Measurements from ENCODE around the gene DLG2.

DLG2 gene

DNA sequence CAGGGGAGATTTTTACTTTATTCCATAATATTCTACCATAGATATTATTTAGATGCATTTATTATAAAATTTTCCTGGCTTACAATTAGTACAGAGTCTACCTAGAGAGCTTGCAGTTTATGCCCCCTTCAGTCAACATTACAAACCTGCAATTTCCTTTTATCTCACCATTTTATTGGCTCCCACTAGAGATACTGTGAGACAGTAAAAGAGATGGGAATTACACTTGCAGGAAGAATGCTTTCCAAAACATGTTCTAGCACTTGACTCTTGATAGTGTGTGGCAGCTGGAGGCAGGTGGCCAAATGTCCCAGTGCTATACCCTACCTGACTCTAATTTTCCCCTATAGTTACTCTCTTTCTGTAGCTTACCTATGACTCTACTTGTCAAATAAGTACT is 863.2 kb downstream of the DLG2 start:
- no peak for DNase-seq (ENCODE audit: low spot score)

DNA sequence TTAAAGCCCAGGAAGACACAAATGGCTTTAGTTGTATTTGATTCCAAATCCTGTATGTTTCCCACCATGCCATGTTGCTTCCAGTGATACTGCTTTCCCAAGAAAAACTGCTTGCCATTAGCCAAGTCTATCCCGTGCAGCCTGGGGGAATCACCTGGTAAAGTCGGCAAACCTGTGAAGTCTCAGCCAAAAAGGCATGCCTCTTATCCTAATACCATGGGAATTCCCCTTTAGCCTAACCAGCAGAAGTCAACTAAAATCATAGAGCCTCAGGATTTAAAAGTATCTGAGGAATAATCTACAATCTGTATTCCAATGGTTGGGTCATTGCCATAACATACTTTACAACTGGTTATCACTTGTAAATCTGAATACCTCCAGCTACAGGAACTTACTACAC is 869.4 kb downstream of the DLG2 start:
- DNase-seq (ENCODE audit: low spot score): no peak

DNA sequence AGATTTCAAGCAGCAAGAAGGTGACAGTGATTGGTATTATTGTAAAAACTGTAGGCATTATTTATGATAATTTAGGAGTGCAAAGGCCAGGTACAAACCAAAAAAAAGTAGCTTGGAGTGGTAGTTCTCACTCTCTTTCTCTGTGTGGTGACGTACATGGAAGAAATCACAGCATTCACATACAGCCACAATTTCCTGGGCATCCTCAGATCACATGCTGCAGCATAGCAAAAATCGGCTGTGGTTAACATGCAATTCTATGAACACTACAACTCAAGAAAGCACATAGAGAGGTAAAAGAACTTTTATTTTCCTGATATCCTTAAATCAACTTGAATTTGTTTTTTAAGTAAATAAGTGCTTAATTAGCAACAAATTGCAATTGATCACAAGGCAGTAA is 875.8 kb downstream of the DLG2 start:
- no peak for DNase-seq (ENCODE audit: low spot score)

DNA sequence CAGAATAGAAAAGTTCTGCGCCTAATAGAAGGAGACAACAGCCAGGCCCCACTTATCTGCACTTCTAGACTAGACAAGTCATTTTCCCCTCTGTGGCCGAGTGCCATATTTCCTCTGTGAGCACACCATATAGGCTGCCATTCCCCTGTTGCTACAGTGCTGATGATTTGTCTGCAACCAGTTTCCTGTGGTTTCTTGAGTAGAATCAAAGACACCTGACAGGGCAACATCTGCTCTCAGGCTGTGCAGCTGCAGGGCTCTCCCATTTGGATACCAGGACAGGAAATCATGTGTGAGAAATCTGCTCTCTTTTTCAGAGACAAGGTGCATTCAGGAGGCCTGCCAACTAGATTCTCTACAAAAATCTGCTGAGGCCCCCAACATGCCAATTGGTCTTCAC is 879.3 kb downstream of the DLG2 start:
- no peak for DNase-seq (ENCODE audit: low spot score)

DNA sequence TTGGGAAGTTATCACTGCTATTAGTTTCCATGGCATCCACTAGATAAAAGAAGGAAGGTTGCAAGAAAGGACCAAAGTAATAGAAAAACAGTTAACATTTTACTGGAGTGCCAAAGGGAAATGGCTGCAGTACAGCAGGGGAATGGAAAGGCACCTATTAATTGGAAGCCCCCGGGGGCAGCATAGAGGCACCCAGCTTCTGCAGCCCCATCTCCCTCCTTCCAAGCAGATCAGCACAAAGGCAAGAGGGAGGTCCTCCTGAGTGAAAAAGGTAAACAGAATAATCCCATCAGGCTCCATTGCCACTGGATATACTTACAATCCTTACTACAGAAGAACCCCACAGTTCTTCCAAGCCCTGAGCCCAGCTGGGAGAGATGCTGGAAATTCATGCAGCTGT is 887.1 kb downstream of the DLG2 start:
- DNase-seq (ENCODE audit: low spot score): no peak

DNA sequence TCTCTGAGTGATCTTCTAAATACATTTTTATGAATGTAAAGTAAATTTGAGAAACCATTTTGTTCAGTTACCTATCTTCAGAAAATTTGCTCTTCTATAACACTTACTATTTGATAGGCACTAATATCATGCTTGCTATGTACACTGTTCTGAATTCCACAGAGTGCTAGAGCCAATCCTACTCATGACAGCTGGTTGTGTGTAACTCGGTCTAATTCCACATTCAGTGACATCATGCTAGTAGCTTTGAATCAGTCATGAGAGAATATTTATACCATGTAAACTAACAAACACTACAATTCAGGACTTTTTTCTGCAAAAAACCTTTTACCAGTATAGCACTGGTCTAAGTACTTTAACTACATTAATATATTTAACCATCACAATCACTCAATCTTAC is 902.9 kb downstream of the DLG2 start:
- no peak for DNase-seq (ENCODE audit: low spot score)

DNA sequence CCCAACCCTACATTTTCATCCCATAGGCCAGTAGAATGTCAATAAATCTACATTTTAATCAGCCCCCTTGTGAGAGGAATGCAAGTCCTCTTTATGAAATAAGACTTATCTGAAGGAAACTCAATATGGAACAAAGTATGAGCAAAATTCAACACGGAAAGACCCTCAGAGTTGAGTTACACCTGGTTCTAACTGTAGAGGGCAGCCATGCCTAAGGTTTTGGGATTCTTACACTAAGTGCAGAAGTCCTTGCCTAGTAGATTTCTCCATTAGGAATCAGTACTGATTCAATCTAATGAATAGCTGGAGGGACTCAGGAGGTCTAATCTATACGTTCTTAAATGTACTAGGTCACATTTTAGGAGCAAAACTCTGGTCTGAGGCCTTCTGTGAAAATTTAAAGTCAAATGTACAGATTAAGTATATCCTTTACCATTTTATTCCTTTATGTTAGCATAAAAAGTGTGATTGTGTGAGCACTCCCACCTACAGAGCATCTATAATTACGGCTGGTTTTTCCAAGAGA is 904.5 kb downstream of the DLG2 start:
- DNase-seq (ENCODE audit: low spot score): no peak

DNA sequence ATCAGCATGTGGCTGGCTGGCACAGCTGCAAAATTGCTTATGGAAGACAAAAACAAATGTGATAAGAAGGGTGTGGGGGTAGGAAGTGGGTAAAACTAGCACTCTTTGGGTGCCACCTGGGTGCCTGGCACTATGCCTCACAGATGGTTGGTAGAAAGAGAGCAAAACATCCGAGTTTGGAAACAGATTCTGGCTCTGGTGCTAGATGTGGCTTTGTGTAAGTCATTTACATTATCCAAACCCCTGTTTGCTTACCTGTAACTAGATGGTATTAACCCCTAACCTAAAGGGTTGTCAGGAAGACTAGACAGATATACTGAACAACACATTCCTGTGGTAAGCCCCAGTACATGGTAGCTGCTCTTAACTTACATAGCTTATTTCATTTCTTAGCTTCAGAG is 905.6 kb downstream of the DLG2 start:
- DNase-seq (ENCODE audit: low spot score): no peak

DNA sequence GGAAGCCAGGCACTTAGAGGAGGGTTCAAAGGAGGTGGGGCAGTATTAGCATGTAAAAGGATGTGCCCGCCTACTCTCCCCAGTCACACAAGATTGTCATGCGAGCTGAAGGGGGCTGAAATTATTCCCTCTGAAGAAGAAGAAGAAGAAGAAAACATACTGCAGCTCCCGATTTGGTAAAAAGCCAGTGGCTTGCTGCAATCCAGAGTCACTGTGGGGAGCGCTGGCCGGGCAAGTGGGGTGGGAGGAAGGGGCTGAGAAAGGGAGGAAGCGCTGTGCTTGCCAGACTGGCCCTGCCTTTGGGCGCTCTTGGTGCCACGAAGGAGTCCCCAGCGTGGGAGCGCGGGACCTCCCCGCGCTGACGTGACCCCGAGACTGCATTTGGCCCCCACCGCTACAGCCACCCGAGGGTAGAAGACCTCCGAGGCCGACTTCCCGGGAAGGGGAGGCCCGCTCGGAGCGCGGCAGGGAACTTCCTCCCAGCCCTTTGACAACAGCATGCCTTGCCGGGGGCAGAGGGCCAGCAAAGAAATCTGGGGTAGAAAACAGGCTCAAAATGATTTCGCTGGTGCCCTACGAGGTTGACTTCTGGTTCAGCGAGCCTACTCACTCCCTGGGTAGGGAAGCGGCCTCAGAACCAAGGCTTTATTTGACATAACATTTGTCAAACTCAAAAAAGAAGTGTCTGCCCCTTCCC is 906.3 kb downstream of the DLG2 start:
- DNase-seq (ENCODE audit: low spot score): peak; percentile 67

DNA sequence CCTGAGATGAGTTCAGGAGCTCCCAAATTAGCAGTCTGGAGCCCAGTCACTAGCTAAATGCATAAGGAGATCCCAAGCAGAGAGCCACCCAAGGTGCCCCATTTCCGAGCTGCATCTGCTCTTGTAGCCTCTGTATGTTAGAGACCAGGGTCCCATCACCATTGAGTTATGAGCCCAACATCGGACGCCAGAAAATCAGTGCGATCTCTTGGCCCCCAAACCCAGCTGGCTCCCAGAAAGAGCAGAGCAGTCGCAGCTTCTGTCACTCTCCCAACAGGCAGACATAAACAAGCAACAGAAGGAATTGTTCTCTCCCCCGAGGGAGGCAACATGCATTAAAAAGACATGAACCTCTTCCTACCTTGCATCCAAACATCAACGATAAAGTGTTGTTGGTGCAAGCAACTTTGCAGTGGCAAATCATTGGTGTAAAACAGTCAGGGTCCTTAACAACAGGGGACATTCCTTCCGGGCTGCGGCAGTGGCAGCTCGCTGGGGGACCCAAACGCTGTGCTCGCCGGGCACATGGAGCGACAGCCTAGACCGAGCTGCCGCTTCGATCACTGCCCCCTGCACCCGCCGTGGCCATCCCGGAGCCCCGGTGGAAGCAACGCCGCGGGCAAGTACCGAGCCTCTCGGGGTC is 907.1 kb downstream of the DLG2 start:
- DNase-seq (ENCODE audit: low spot score): peak; percentile 51

DNA sequence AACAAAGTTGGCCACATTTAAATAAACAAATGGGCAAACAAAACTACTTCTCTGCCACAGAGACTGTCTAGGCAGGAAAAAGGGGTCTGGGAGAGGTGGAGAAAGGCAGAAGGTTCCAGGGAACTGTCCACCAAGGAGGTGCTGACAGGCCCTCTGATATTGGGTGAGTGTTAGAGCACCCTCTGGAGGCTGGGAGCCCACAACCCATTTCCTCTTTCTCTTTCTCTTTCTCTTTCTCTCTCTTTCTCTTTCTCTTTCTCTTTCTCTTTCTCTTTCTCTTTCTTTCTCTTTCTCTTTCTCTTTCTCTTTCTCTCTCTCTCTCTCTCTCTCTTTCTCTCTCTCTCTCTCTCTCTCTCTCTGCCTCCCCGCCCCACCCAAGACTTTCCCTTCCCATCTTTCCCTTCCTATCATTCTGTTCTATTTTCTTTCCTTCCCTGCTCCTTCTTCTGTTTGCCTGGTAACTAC is 912.8 kb downstream of the DLG2 start:
- peak; percentile 69 for DNase-seq (ENCODE audit: low spot score)

DNA sequence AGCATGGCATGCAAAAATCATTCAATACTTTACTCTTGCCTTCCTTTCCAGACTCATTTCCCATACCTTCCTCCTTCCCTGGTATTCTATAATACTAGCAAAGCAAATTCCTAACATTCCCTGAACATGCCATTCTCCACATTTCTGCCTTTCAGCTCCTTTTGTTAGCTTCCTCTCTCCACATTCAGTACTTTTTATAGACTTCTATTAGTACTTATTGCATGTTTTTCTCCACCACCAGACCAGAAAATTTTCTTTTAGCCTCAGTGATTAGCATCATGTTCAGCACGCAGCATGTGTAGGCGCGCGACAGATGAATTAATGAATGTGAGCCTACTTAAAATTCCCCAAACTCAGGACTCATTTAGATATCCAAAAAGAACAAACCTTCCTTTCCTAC is 935.3 kb downstream of the DLG2 start:
- DNase-seq (ENCODE audit: low spot score): no peak

DNA sequence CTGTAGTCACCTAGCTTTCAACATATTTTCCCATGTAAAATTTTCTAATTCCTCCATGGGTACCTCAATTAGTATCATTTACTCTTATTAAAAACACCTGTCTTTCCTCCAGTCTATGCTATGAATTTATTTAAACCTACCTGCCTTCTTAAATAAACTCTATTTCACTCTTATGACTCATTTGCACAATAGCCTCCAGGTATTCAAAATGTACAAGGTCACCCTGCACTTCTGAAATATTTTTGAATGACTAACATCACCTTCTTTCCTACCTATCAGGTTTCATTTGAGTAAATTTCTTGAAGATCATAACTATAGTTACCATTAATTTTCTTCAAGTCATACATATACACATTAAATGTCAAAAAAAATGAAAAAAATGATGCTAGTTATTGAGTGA is 939.7 kb downstream of the DLG2 start:
- DNase-seq (ENCODE audit: low spot score): no peak

DNA sequence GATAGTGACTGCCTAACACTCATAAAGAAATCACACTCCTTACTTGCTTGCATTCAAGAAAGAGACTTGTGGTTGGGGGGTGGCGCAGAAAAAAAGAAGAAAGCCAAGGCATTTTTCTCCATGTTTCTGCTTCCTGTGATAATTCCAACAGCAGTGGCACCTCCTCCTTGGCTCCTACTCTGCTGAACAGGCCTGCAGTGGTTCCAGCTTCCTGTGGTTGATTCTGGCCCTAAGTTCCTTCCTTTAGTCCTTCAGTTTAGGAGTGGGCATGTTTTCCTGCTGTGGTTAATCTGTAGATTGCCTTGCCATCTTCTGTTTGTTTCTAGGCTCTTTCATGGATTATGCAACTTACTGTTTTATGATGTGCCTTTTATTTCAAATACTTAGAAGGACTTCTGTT is 940.4 kb downstream of the DLG2 start:
- DNase-seq (ENCODE audit: low spot score): no peak

DNA sequence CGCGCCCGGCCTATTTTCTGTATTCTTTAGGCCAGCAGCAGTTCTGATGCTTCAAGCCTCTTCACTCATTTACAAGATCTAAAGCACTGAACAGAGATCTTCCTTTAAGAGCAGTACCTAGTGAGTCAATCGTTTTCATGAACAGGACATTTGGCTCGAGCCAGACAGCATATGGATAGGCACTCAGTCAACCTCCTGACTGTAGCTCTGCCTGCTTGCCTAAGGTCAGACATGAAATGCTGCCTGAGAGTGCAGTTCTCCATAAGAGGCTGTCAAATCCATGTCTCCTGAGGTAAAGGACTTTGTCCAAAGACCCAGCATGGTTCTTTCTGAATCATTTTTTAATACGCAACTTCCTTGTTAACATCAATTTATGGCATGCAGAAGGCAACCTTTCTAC is 941.2 kb downstream of the DLG2 start:
- no peak for DNase-seq (ENCODE audit: low spot score)

DNA sequence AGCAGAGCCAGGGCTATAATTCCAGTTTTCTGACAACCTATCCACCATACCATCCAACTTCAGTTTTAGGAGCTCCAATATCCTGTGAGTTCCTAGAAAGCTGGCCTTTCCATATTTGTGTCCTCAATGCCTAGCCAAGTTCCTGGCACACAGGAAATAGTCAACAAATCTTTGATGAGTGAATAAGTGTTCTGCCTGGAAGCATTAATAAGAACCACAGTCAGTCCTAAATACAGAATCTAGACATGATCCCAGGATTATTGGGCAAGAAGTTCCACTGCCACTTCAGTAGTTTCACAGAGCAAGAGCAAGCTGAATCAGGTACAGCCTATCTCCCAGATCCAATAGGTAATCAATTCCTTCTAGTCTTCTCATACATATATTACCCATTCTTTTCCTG is 942.0 kb downstream of the DLG2 start:
- DNase-seq (ENCODE audit: low spot score): no peak

DNA sequence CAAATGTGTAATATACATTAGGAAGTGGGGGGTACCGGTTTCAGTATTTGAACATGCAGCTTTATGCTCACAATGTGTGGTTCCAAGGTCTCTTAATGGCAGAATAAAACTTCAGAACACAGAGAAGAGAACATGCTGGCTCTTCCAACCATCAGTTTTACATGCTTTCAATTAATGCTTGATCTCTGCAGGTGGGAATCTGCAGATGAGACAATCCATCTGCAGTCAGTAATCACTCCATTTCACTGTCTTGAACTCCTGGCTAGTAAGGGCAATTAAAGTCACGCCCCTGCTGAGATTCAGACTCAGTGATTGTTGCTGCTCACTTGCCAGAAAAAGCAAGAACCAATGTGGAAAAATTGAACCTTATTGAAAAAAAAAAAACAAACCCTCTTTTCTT is 945.7 kb downstream of the DLG2 start:
- DNase-seq (ENCODE audit: low spot score): no peak

DNA sequence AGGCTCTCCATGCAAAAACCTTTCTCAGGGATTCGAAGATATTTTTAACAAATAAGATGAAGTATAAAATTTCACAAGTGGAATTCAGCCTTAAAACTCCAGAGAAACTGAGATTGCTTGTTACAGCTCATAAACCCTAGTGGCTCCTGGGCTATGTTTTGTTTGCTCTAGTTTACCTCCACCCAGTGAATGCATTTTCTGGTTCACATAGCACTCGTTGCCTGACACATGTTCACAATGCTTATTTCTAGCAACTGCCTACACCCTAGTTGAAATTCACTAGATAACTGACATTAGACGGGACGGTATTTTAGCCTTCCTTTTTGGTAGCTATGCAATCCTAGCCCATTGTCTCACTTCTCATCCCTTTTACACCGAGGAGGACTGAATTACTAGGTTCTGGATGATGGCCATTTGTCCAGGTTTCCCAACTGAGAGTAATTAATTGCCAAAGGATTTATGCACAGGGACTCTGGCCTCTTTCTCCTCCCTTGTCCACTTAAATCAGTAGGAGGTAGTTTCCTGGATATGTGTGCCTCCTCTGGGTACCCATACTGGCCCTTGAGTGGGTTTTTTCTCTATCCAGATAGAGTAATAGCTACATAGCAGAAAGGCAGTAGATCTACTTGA is 951.6 kb downstream of the DLG2 start:
- DNase-seq (ENCODE audit: low spot score): no peak

DNA sequence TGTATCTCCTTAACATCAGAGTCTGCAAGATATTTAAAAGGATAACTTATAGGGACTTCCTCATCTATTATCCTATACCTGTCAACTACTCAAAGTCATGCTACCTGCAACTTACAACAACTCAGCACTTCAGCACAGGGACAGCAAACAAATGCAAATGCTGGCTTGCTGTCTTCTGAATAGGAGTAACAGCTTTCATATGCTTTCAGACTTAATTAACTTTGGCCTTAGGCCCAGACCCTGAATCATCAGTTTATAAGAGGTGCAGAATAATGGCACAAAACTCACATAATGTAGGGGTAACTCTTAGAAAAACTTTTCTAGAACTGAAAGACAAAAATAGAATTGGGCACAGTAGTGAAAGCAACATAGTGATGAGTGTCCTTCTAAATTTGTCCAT is 953.4 kb downstream of the DLG2 start:
- no peak for DNase-seq (ENCODE audit: low spot score)

DNA sequence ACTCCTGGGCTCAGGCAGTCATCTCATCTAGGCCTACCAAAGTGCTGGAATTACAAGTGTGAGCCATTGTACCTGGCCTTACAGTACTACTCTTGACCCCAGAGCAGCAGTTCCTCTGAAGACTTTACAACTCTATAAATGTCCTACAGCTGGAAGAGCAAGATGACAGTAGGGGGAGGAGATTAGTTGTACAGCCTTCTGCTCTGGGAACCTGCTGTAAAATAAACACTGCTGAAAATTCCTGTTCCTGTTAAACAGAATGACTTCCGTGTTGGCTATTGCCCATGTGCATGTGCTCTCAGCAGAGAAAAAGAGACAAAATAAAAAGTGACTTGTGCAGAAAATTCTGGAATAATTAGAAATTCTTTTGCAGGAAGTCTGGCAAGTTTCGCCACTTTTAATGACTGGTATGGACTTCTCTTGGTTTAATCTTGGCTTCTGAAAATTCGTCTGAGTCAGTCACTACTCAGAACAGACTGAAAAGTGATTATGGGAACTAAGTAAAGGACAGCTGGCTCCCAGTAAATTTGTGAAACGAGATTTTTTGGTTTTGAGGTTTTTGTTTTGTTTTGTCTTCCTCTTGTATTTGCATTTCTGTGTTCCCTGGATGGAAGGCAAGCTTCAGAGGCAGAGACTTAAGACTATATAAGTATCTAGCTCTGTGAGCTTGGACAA is 955.7 kb downstream of the DLG2 start:
- no peak for DNase-seq (ENCODE audit: low spot score)

DNA sequence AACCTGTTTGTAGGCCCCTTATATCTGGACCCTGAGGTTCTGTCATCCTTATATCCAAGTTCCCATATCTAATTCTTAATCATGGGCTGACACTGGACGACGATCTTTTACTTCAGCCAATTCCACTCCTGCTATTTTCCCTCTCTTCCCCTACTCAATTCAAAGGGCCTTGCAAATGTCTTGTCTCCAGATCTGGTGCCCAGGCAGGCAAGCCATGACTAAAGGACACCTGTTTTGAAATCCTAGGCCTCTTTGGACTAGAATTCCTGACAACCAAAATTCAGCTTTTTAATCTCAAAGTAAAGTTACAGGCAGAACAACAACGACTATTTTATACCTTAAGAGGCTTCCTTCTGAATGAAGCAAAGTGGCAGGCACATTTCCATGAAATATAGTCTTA is 963.4 kb downstream of the DLG2 start:
- no peak for DNase-seq (ENCODE audit: low spot score)

DNA sequence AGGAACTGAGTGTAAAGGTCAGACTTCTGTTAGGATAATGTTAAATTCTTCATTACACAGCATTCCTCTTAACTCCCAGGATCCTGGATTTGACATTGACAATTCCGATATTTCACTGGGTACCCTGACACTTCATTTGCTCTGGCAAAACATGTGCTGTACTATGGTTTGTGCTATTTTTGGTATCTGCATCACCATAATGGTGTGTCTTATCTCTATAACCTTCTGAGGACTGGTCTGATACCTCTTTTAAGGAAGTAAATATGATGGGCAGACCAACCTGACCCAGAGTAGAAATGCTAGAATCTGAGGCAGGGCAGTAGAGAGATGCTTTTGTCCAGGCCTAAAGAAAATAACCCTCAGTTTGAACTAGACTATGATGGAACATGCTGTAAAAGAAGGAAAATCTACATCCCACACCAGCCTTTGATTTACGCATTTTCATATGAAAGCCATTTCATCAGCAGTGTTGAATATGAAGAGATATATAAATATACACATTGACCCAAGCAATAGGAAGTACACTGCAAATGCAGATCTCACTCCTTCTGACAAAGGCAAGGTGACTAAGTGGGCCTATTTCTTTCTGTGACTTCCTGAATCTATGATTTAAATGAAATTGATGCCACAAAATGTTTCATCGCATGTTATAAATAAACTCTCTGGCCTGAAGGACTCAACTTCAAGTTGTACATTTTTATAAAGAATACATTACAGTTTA is 966.7 kb downstream of the DLG2 start:
- no peak for DNase-seq (ENCODE audit: low spot score)
